Activated CD4-positive, alpha-beta T cell treated with anti-CD3 and anti-CD28 coated beads for 48 hours (primary cell): ENCODE results near the gene KCNH5.
"Not testable (repeated sequence)": the region's sequence is repeated elsewhere in the genome, so short reads cannot be mapped to it uniquely, and the experiment has no call there.

ENCODE experiments used
- DNase-seq: peaks from one replicate; pipeline ENCODE4 v3.0.0-alpha.2; 2020

KCNH5 gene

DNA sequence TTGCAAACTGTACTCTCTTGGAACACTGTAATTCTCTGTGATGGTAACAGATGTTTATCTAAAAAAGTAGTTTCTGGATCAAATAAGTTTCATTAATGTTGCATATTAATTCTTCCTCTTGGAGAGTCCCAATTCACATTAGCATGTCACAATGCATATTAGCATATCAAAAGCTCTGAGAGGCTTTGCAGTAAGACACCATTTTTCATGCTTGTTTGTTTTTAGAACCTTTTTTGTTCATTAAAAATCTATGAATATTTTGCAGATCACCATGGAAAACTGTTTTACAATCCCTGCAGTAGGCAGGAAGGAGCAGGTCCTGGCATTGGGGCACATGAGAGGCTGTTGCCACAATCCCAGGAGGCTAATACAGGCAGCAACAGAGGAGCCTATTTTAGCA, 180.7 kb downstream of the KCNH5 start:
- no peak for DNase-seq

DNA sequence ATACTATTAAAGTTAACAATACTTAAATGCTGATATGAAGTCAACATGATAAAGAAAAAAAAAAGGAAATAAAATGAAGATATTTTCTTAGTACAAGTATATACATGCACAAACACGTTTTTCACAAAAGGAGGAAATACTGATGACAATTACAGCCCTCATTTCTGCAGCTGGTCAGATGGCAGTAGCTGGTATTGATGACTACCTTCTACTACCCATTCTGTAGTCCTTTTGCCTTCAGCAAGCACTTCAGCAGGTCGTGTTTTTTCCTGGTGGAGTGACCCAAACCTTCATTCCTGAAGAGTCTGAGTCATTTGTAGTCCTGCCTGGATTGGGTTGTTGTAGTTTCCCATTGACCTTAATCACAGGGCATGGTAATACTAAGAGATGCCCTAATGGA, 187.2 kb downstream of the KCNH5 start:
- not testable (repeated sequence) for DNase-seq

DNA sequence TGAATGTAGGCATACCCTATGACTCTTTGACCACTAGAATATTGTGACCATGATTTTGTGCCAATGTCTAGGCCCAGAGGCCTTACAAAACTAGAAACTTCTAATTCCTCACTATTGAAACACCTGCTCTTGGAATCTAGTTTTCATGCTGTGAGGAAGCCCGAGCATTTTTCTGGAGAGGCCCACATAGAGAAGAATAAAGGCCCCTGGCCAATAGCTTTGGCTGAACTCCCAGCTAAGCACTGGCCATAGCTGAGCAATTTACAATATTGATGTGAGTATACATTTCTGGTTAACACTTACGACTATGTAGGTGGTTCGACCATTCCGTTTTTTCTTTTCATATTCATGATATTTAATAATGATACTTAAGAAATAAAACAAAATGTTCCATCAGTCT, 190.3 kb downstream of the KCNH5 start:
- no peak for DNase-seq

DNA sequence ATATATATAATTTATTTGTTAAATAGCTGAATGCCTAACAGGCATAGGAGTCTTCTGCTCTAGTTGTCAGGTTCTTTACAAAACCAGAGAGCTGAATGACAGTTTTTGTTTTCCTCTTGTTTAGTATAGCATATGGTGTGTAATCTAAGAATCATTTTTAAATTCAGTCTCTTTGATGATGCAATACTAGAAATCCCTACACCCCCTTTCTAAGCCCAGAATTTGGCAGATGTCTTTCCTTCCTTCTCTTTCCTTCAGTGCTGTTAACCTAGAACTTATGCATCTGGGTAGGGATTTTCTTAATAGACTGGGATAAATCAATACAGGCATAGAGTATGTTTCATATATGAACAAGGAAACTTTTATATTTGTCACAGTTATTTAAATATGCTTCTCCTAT, 198.1 kb downstream of the KCNH5 start:
- no peak for DNase-seq

DNA sequence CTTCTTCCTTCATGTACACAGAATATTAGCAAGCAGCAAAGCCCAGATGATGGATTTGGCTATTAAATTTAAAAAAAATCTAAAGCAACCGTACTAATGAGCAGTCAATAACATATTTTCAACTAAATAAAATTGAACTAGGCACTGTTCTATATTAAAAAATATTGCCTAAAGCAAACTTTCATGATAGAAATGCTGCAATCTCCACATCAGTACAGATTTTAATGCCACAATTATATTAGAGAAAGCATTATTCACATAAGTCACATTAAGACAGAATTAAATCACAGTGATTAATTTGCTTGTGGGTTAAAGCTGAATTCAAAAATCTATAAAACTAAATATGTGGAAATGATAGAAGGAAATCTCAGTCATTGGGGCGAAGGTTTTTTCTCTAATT, 200.7 kb downstream of the KCNH5 start:
- DNase-seq = no peak

DNA sequence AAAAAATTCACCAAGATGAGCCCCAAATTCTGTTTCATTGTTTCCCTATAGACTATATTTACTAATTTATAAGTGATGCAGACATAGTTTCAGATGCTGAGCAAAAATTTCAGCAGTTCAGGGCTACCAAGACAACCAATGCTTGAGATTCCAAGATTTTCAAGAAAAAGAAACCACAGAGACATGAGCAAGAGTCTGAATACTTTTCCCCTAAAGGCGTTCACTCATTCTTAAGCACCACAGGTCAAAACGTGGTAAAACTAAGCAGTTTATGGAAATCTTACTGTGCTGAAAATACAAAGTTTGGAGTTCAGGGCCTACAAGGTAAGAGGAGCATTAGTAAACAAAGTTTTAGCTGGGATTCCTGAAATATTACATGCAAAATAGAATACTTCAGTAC, 221.2 kb downstream of the KCNH5 start:
- no peak for DNase-seq

DNA sequence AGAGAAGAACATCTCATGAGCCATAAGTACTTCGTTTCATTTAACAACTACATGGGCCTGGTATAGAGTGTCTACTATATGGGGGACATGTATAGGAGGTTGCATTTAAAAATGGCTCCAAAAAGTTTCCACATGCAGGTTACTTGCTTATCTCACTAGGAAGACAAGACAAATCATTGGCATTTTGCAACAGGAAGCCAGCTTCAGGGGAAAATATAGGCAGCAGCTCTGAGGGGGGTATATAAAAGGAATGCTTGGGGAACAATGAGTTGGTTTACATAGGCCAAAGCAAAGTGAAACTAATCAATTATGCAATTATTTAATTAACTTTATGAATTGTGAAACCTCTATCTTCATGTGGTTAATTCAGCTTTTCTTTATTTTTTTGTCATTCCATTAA, 225.3 kb downstream of the KCNH5 start:
- DNase-seq = no peak

DNA sequence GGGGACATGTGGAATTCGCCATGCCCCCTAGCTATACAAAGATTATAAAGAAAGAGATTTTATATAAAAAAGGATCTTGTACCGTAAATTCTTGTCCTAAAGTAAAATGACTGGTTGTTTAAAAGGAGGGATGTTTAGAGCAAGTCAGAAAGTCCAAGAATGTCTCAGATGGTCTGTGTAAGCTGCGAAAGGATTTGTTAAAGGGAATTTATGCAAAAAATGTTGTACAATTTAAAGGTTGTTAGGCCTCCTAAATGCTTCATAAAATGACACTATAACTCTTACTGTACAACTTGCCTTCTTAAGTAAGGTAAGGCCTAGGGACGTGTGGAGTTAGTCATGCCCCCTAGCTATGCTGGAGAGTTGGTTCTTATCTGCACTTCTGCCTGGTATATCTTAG, 237.6 kb downstream of the KCNH5 start:
- DNase-seq = no peak

DNA sequence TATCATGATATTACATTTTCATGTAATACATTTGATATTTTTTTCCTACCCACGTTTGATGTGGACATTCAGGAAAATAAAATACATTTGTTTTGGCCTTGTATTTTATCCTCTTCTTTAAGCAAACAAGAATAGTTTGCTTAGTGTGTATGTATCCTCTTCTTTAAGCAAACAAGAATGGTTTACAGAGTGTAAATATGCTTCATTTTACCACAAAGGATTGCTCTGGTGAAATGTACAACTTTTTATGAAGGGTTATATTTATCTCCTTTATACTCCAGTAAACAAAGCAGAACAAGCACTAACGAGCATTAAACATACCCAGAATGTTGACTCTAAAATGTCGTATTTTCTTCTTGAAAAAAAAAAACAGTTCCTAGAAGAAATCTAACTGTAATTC, 244.7 kb downstream of the KCNH5 start:
- DNase-seq = no peak

DNA sequence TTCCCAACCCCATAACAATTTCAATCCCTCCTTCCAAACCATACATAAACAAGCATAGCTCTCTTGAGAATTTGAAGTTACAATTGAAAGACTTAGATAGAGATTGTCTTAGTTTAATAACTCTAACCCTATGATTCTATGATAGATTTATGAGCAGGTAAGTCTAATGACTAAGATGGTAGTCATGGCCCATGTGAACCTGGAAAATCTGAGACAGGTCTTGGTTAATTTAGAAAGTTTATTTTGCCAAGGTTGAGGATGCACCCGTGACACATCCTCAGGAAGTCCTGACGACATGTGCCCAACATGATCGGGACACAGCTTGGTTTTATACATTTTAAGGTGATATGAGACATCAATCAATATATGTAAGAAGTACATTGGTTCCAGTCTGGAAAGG, 248.8 kb downstream of the KCNH5 start:
- DNase-seq = no peak

DNA sequence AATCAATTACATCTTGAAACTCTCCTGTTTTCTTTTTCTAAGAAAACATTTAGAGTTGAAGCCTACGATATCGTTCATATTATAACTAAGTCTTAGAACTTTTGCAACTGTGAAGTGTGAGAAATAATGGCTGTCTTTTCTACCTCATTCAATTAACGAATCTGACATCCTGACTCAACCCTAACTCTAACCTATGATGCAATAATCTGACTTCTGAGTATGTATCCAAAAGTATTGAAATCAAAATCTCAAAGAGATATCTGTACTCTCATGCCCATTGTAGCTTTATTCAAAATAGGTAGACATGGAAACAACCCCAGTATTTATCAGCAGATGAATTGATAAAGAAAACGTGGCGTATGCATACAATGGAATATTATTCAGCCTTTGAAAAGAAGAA, 252.7 kb downstream of the KCNH5 start:
- no peak for DNase-seq

DNA sequence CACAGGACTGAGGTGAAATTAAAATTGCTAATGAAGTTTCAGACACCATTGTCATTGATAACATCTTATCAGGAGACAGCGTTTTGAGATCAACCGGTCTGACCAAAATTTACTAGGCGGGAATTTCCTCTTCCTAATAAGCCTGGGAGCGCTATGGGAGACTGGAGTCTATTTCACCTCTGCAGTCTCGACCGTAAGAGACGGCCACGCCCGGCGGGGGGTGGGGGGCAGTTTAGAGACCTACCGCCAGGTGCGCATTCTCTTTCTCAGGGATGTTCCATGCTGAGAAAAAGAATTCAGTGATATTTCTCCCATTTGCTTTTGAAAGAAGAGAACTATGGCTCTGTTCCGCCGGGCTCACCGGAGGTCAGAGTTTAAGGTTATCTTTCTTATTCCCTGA, 263.9 kb downstream of the KCNH5 start:
- not testable (repeated sequence) for DNase-seq

DNA sequence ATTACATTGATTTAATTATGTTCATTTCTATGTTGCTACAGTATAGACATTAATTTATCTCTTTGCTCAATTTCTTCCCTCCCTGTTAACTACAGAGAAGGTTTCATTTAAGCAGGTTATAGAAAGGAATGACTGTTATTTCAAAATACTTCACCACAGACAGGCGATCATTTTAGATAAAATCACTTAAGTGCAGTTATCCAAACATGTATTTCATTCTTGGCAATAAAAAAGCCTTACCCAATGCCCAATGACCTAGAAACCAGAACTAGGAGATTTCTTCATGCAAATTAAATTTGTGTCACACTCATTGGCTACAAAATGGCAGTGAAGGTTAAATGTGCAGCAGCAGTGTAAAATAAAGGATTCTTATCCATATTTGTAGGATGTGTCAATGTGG, 266.4 kb downstream of the KCNH5 start:
- no peak for DNase-seq

DNA sequence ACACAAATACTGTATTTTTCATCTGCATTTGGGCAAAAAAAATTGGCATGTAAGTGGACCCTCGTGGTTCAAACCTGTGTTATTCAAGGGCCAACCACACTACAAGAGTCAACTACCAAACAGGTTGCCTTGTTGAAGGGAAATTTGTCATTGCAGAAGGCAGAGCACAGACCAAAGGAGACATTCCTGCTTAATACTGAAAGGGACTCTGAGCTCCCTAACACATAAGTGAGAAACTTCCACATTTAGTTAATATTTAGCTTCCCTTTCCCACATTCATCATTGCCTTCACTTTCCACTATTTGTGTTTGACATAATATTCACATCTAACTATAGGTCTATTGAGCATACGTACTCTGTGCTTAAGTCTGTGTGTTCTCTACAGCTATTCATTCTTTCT, 266.9 kb downstream of the KCNH5 start:
- no peak for DNase-seq

DNA sequence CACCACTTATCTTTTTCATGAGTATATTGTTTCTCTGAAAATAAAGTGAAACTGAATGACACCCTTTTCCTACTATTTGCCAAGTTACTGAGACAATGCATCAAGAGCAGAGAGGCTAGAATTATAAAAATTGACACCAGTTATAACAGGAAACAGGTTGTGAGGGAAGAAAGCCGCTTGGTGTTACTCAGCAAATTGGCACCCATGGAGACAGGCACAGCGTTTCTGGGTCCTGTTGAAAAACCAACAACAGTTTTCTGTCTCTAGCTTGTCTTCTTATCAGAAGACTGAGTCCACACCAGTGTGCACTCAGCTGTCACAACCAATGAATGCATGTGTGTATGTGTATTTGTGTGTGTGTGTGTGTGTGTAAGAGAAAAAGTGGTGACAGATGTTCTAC, 267.7 kb downstream of the KCNH5 start:
- DNase-seq = no peak

DNA sequence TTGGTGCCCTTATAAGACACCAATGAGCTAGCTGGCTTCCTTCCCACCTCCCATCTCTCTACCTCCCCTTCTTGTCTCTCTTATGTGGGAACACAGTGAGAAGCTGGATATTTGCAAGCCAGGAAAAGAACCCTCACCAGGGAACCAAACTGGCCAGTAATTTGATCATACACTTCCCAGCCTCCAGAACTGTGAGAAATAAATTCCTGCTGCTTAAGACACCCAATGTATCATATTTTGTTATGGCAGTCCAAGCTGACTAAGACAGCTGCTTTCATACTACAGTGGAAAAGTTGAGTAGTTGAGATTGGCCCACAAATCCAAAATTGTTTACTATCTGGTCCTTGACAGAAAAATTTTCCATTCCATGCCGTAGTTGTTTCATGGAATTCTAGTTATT, 269.0 kb downstream of the KCNH5 start:
- DNase-seq = no peak

DNA sequence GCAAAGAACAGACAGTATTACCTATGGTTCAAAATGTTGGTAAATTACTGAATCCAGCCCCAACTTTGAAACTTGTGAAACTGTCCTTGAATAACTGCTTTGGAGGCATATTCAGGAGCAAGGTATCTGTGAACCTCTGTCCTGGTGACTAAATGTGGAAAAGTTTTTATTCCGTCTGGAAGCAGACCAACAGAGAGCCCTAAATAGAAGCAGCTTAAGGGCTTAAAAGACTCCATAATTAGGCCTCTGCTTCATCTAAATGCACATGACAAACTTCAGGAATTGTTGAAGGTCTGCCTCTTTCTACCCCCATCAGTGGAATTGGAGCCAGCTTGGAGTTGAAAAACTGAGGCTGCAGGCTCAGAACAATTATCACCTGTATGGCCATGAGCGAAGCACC, 276.5 kb downstream of the KCNH5 start:
- DNase-seq = no peak

DNA sequence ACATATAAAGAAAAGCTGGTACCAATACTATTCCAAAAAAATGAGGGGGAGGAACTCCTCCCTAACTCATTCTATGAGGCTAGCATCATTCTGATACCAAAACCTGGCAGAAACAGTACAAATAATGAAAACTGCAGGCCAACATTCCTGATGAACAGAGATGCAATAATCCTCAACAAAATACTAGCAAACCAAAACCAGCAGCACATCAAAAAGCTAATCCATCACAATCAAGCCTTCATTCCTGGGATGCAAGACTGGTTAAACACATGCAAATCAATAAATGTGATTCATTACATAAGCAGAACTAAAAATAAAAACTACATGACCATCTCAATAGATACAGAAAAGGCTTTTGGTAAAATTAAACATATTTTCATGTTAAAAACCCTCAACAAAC, 281.3 kb downstream of the KCNH5 start:
- DNase-seq = no peak

DNA sequence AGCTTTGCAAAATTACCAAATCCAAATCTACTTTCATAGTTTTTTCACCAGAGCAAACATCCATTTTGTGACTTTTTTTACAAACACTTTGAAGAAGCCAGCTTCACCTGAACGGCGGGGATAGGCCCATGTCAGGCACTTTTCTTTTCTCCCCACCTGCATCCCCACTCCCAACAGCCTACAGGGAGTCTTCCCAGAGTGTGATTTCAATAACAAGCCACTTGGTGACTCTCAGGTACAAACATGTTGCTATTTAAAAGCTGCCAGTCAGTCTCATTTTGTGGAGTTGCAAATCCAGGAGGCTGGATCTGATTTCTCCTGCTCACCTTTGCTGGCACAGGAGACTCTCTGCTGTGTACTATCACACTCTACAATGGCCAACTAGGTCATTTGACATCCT, 285.5 kb downstream of the KCNH5 start:
- DNase-seq = no peak

DNA sequence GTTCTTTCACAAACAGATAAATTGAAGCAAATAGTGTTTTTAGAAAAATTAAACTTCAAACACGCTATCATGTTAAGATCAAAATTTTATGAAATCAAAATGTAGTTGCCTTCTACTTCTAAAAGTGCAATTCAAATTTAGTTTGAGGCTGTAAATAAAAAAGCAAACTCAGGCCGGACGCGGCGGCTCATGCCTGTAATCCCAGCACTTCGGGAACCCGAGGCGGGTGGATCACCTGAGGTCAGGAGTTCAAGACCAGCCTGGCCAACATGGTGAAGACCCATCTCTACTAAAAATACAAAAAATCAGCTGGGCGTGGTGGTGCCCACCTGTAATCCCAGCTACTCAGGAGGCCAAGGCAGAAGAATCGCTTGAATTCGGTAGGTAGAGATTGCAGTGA, 298.4 kb downstream of the KCNH5 start:
- DNase-seq = not testable (repeated sequence)

DNA sequence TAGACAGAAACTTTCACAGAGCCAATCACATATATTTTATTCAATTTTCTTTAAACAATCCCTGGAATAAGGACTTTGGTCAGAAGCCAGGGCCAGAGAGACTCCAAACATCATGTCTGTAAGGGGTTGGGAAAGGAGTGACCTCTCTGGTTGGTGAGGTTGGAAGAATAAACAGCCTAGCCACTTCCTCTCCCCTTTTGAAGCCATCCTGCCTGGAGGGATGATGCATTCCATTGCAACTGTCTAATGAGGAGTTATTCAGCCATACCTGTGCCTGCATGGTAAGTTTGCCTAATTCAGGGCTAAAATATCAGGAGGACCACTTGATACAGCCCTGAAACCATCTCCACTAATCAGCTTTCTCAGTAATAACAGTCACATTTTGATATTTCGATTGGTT, 299.8 kb downstream of the KCNH5 start:
- DNase-seq = no peak

DNA sequence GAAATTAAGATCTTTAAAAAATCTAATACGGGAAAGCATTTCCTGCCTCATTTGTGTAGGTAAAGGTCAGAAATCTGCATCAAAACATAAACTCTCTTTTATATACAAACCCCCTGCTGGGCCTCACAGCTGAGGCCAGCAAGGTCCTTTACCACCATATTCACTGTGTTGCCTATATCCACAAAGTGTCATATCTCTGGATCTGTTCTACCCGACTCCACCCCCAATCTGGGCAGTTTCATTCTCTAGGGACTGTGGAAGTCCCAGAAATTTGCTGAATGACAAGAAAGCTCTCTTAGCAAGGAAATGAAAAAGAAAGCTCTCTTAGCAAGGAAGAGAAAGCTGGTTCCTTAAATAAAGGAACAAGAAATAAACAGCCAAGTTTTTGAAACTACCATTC, 301.7 kb downstream of the KCNH5 start:
- no peak for DNase-seq

DNA sequence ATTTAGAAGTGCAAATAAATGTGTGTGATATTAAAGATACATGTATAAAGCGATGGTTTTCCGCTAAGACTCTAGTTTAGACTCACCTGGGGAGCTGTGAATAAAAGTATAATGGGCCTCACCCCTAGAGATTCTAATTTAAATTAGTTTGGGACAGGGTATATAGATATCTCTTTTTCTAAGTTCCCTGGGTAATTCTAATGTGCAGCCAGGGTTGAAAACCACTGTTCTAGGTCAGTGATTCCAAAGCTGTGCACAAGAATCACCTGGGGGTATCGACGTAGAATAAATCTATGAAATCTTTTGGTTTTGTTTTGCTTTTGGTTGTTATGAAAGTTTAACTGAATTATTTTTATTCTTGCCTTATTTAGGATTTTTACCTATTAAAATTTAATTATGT, 302.1 kb downstream of the KCNH5 start:
- no peak for DNase-seq

DNA sequence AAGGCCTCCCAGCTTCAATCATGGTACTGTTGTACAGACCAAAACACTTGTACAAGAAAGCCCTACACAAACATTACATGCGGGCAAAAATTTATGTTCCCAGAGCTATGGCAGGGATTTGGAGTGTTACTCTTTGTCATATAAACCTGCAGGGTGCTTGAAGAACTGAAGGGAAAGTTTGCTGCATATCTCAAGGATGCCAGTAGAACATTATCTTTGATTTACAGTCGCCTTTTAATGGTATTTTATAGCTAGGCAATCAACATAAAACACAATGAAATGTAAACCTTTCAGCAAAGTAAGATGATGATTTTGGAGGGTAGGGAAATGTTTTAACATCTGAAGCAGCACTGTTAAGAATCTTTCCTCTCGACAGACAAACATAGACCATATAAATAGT, 305.6 kb downstream of the KCNH5 start:
- DNase-seq = no peak

DNA sequence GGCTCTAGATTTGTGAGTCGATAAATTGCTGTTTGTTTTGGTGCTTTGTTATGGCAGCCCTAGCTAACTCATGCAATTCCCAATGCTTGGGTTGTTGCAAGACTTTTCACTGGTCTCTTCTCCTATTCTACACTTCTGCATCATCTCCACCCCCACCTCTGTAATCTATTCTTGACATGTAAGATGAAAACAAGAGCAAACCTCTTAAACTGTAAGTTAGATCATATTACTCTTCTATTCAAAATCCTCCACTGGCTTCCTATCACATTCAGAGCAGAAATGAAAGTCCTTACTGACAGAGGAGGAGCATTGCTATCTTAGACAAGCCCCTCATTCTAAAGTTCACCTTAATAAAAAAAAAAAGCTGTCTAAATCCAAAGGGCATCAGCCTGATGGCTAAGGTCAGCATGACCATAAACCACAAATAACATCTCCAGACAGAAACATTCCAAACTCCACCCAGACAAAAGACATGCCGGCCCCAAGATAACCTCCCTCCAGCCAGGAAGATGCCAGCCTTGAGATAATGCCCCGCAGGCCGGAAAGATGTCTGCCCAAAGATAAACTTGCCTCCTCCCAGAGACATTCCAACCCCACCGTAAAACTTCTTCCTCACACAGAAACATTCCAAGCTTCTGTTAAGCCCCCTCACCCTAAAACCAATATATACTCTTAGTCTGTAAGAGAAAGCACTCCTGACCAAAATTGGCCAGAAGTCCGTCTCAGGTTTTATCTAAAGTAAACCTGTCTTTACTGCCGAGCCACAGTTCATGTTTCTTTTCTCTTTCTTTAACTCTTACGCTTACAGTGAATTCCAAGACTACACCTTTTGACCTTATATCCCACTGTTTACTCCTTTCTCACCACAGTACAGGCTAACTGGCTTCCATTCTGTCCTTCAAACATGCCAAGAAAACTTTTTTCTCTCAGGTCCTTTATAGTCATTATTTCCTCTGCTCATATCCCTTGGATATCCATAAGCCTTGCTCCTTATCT, 308.9 kb downstream of the KCNH5 start:
- no peak for DNase-seq
